HepG2 (cell line): ENCODE results near the gene ZFR. TPM values are rescaled to one million over a fixed set of nuclear protein-coding genes. Genes with fewer than 3 reads are reported as not detected.
"Not testable (repeated sequence)": the region's sequence is repeated elsewhere in the genome, so short reads cannot be mapped to it uniquely, and the experiment has no call there.

Experiments used
- ATAC-seq: fragments of 200-7000 bp; cut with Tn5 transposase; 3 replicates; pipeline ENCODE4 v1.9.1; 2020; ENCODE audit warnings: mild to moderate bottlenecking, moderate library complexity
- BruUV-seq: library from RNA; stranded (reverse); fragments of 400-500 nt; replicated peaks from 2 replicates; lab custom pipeline; 2021; lab: Mats Ljungman, UMichigan
- CTCF ChIA-PET: fragments of 300-600 bp; formaldehyde crosslinking; extraction: SDS; loops from one replicate; lab custom pipeline; 2021; ENCODE audit warnings: low total read pairs, inconsistent platforms, low intra/inter-chr PET ratio; lab: Yijun Ruan, JAX
- POLR2A ChIA-PET: fragments of 350-600 bp; sonication (Branson Sonifier 250); formaldehyde crosslinking; loops from one replicate; lab custom pipeline; 2020; ENCODE audit warnings: antibody characterized with exemption, inconsistent platforms; lab: Yijun Ruan, JAX
- DNase-seq: peaks from one replicate; pipeline ENCODE4 v3.0.0-alpha.2; 2015; ENCODE audit warnings: low spot score
- FAIRE-seq: peaks from 3 replicates; lab custom pipeline; 2011; peaks lifted over from hg19 to GRCh38; lab: Jason Lieb, UNC
- H2AFZ ChIP-seq: one replicate; pipeline ENCODE4 v1.6.1; 2011; ENCODE audit warnings: low read length, inconsistent platforms
- H3K27ac ChIP-seq: fragments of 300-600 bp; 3 replicates; pipeline ENCODE4 v1.8.0; 2011; ENCODE audit warnings: mixed run types, mild to moderate bottlenecking, mixed read lengths, low read length, inconsistent platforms; ENCODE audit not compliant: insufficient read depth; ENCODE audit errors: extremely low read length
- H3K27me3 ChIP-seq, 2 experiments: fragments of 200-600 bp in 1 of 2; 2 replicates in 1 of 2; 3 replicates in 1 of 2; pipeline versions ENCODE4 v1.6.0 to v1.8.0; 2011; ENCODE audit warnings: low read length in 2 of 2, mild to moderate bottlenecking in 2 of 2, moderate library complexity in 2 of 2, inconsistent platforms in 1 of 2; ENCODE audit not compliant: insufficient read depth in 2 of 2, control insufficient read depth in 1 of 2
- H3K36me3 ChIP-seq, 2 experiments: fragments of 200-600 bp in 1 of 2; replicated peaks in 1 of 2; 2 replicates in 1 of 2; 3 replicates in 1 of 2; pipeline versions ENCODE4 v1.5.1 to v1.8.0; 2011; ENCODE audit warnings: low read length in 2 of 2, inconsistent platforms in 1 of 2; ENCODE audit not compliant: insufficient read depth in 2 of 2, control insufficient read depth in 1 of 2
- H3K4me1 ChIP-seq: 2 replicates; pipeline ENCODE4 v1.5.1; 2012; ENCODE audit warnings: low read length, inconsistent platforms; ENCODE audit not compliant: insufficient read depth
- H3K4me2 ChIP-seq: 2 replicates; pipeline ENCODE4 v1.6.0; 2011; ENCODE audit warnings: low read depth, low read length, inconsistent platforms
- H3K4me3 ChIP-seq, 3 experiments: fragments of 200-600 bp in 1 of 3; sonication (generic), shearing (Covaris generic) in 1 of 3; replicated peaks in 1 of 3; 2 replicates each; pipeline ENCODE4 v1.5.1; 2011 to 2016; ENCODE audit warnings: low read length in 3 of 3, inconsistent platforms in 2 of 3, low read depth in 2 of 3, mild to moderate bottlenecking in 2 of 3, control low read depth in 1 of 3, mixed read lengths in 1 of 3; ENCODE audit not compliant: insufficient read depth in 1 of 3
- H3K79me2 ChIP-seq: one replicate; pipeline ENCODE4 v1.6.1; 2011; ENCODE audit warnings: low read length, inconsistent platforms; ENCODE audit not compliant: insufficient read depth
- H3K9ac ChIP-seq: 2 replicates; pipeline ENCODE4 v1.6.0; 2011; ENCODE audit warnings: mild to moderate bottlenecking, low read depth, low read length, inconsistent platforms; ENCODE audit not compliant: insufficient read depth
- H3K9me3 ChIP-seq: 2 replicates; pipeline ENCODE4 v1.5.1; 2012; ENCODE audit warnings: mild to moderate bottlenecking, low read length
- H4K20me1 ChIP-seq: 2 replicates; pipeline ENCODE4 v1.6.0; 2011; ENCODE audit warnings: inconsistent platforms, mild to moderate bottlenecking, low read length, moderate library complexity; ENCODE audit not compliant: insufficient read depth
- ARID4A ChIP-seq: sonication (generic); formaldehyde crosslinking; IDR thresholded peaks from 2 replicates; pipeline ENCODE4 v1.5.0; 2020; ENCODE audit warnings: mild to moderate bottlenecking, missing genetic modification reagents, borderline replicate concordance
- CENPT ChIP-seq: sonication (generic); formaldehyde crosslinking; IDR thresholded peaks from 2 replicates; pipeline ENCODE4 v1.8.0; 2022; ENCODE audit warnings: low read depth, mild to moderate bottlenecking, moderate library complexity, missing genetic modification reagents
- GABPB1 ChIP-seq: IDR thresholded peaks from 2 replicates; pipeline ENCODE4 v1.6.1; 2016; ENCODE audit warnings: mild to moderate bottlenecking, missing genetic modification reagents, moderate library complexity, missing compliant biosample characterization
- HNRNPK ChIP-seq: fragments of 200-400 bp; formaldehyde crosslinking; IDR thresholded peaks from 2 replicates; pipeline ENCODE4 v1.6.1; 2018; ENCODE audit warnings: low read length, low read depth, moderate library complexity, mild to moderate bottlenecking; ENCODE audit not compliant: poor library complexity, severe bottlenecking
- HOMEZ ChIP-seq: IDR thresholded peaks from 2 replicates; pipeline ENCODE4 v1.6.1; 2016; ENCODE audit warnings: low read depth
- KLF13 ChIP-seq: sonication (generic); formaldehyde crosslinking; IDR thresholded peaks from 2 replicates; pipeline ENCODE4 v1.4.0; 2020; ENCODE audit warnings: mild to moderate bottlenecking, missing genetic modification reagents
- KLF15 ChIP-seq: sonication (generic); formaldehyde crosslinking; IDR thresholded peaks from 2 replicates; pipeline ENCODE4 v1.8.1; 2023; ENCODE audit warnings: borderline replicate concordance, mild to moderate bottlenecking, inconsistent platforms, missing genetic modification reagents, mixed read lengths
- SP2 ChIP-seq: sonication (generic); formaldehyde crosslinking; IDR thresholded peaks from 2 replicates; pipeline ENCODE4 v1.5.1; 2020; ENCODE audit warnings: mild to moderate bottlenecking, missing genetic modification reagents
- ZBTB25 ChIP-seq: IDR thresholded peaks from 2 replicates; pipeline ENCODE4 v1.6.1; 2018; ENCODE audit warnings: missing genetic modification reagents
- ZBTB43 ChIP-seq: sonication (generic); formaldehyde crosslinking; conservative IDR thresholded peaks from 2 replicates; pipeline ENCODE4 v1.4.0; 2020; ENCODE audit warnings: missing genetic modification reagents
- ZNF17 ChIP-seq: sonication (generic); formaldehyde crosslinking; IDR thresholded peaks from 2 replicates; pipeline ENCODE4 v1.5.0; 2020; ENCODE audit warnings: mild to moderate bottlenecking, missing genetic modification reagents
- WGBS: methylation state at CpG from one replicate; pipeline ENCODE4 v1.1.6; 2017; ENCODE audit warnings: low lambda C conversion rate; 5-methylcytosine and 5-hydroxymethylcytosine counted together
- in situ Hi-C: cut with HindIII; loops from 2 replicates; pipeline ENCODE4 v1.10.0; 2017; ENCODE audit warnings: low pct_unique_long_range_greater_than_20kb; ENCODE audit not compliant: extremely low pct_ligation_motif_present
- intact Hi-C: fragments of 100-400 bp; cut with micrococcal nuclease; formaldehyde crosslinking; loops from one replicate; pipeline ENCODE4 v1.10.0; 2022; ENCODE audit not compliant: unreplicated experiment
- polyA plus RNA-seq, 8 experiments: library from polyadenylated mRNA; depleted of rRNA in 3 of 8; stranded (reverse) in 7 of 8; unstranded in 1 of 8; fragments of >200 nt; fragmentation: Illumina TruSeq in 4 of 8; extraction: Trizol in 4 of 8; gene quantifications; 2 replicates each; pipeline versions ENCODE4 v1.2.1 to v1.2.3, GENCODE V29; 2011 to 2016; ENCODE audit warnings: low read depth in 4 of 8, missing spikeins in 1 of 8, mixed read lengths in 1 of 8; ENCODE audit not compliant: insufficient read depth in 1 of 8
- total RNA-seq, 5 experiments: library from RNA; depleted of rRNA; stranded (reverse); fragments of >200 nt; fragmentation: Illumina TruSeq; extraction: Trizol; gene quantifications; 2 replicates each; pipeline ENCODE4 v1.2.3, GENCODE V29; 2016; ENCODE audit warnings: low read depth in 1 of 5

Gene ZFR
- total and polyA plus RNA-seq, 2 of the 13 experiments (the other 11 are each of a cell fraction or from before 2014, with no cell fraction given), result 89.0 to 92.8 TPM

- TF ChIP-seq ARID4A, result no peak
- no peak for TF ChIP-seq HNRNPK
- TF ChIP-seq KLF13 (CRISPR knock-in tag), result no peak
- no peak for TF ChIP-seq HOMEZ (CRISPR knock-in tag)
- no peak for TF ChIP-seq ZBTB25
- no peak for TF ChIP-seq CENPT
- no peak for TF ChIP-seq GABPB1 (CRISPR knock-in tag)
- no peak for TF ChIP-seq ZBTB43 (CRISPR knock-in tag)
- TF ChIP-seq ZNF17 (CRISPR knock-in tag), result no peak
- TF ChIP-seq KLF15, result no peak
- TF ChIP-seq SP2 (CRISPR knock-in tag), result no peak
Measured at GRCh38 chr5:32322882-32323281, 121.7 kb downstream of the ZFR start (continued).

GRCh38 chr5:32321787-32322186, 122.8 kb downstream of the ZFR start:
- CTCF ChIA-PET, H3K4me2 ChIP-seq, in situ Hi-C loops, H3K27me3 ChIP-seq, intact Hi-C loops, DNase-seq, H3K27ac ChIP-seq, H2AFZ ChIP-seq, H4K20me1 ChIP-seq, BruUV-seq, H3K79me2 ChIP-seq, FAIRE-seq, POLR2A ChIA-PET, H3K9me3 ChIP-seq, ATAC-seq, H3K36me3 ChIP-seq, H3K9ac ChIP-seq, H3K4me3 ChIP-seq: not testable (repeated sequence)
- peaks cover 39% of the 10 kb centered on the region for H3K4me1 ChIP-seq
- WGBS, result 75% methylated on average over 2 of the region's 2 CpGs
